Naive thymus-derived CD4-positive, alpha-beta T cell (primary cell): Measurements from ENCODE around the gene CASP6. TPM values are rescaled to one million over a fixed set of nuclear protein-coding genes. Genes with fewer than 3 reads are reported as not detected.
"Not testable (repeated sequence)": the region's sequence is repeated elsewhere in the genome, so short reads cannot be mapped to it uniquely, and the experiment has no call there.

Experiments used
- ATAC-seq: fragments of 150-1000 bp; cut with Tn5 transposase; 2 replicates; pipeline ENCODE4 v1.10.0; 2021; ENCODE audit warnings: mild to moderate bottlenecking, moderate library complexity
- CTCF ChIA-PET: fragments of 350-600 bp; sonication (Branson Sonifier 250); formaldehyde crosslinking; loops from one replicate; lab custom pipeline; 2021; ENCODE audit warnings: antibody characterized with exemption; lab: Charles Lee
- POLR2A ChIA-PET: fragments of 350-600 bp; sonication (Branson Sonifier 250); formaldehyde crosslinking; loops from one replicate; lab custom pipeline; 2021; ENCODE audit warnings: antibody characterized with exemption, inconsistent platforms; lab: Charles Lee
- DNase-seq, 9 donors: peaks; one replicate each; pipeline versions ENCODE4 v3.0.0 to v3.0.0-alpha.2; 2020 to 2022; ENCODE audit warnings: mixed read lengths in 1 of 9
- H3K27ac ChIP-seq: one replicate; pipeline ENCODE4 v1.7.0; 2013; ENCODE audit warnings: mild to moderate bottlenecking, low read depth, low read length, moderate library complexity
- H3K27me3 ChIP-seq, 2 donors: one replicate each; pipeline ENCODE4 v1.7.0; 2013; ENCODE audit warnings: low read length in 2 of 2, mild to moderate bottlenecking in 2 of 2, moderate library complexity in 2 of 2; ENCODE audit not compliant: control insufficient read depth in 2 of 2, insufficient read depth in 2 of 2
- H3K36me3 ChIP-seq, 3 experiments: 1 replicate in 2 of 3; 2 replicates in 1 of 3; pipeline ENCODE4 v1.7.0; 2013; ENCODE audit warnings: low read length in 3 of 3, mild to moderate bottlenecking in 3 of 3, moderate library complexity in 1 of 3; ENCODE audit not compliant: insufficient read depth in 3 of 3, control insufficient read depth in 2 of 3
- H3K4me1 ChIP-seq, 2 donors: one replicate each; pipeline ENCODE4 v1.7.0; 2013; ENCODE audit warnings: low read length in 2 of 2, mild to moderate bottlenecking in 2 of 2, moderate library complexity in 1 of 2; ENCODE audit not compliant: control insufficient read depth in 2 of 2, insufficient read depth in 2 of 2
- H3K4me3 ChIP-seq: 2 replicates; pipeline ENCODE4 v1.7.0; 2013; ENCODE audit warnings: mild to moderate bottlenecking, low read length
- H3K9me3 ChIP-seq, 3 experiments: 1 replicate in 2 of 3; 2 replicates in 1 of 3; pipeline ENCODE4 v1.7.0; 2013; ENCODE audit warnings: low read length in 3 of 3; ENCODE audit not compliant: control insufficient read depth in 2 of 3
- H3K27ac Mint-ChIP-seq, 9 donors: one replicate each; pipeline ENCODE4 v1.8.0; 2020 to 2022; ENCODE audit warnings: mixed read lengths in 9 of 9, mild to moderate bottlenecking in 8 of 9, moderate library complexity in 5 of 9, inconsistent platforms in 2 of 9
- H3K27me3 Mint-ChIP-seq, 5 donors: one replicate each; pipeline ENCODE4 v1.8.0; 2021 to 2022; ENCODE audit warnings: mixed read lengths in 5 of 5, mild to moderate bottlenecking in 1 of 5
- H3K36me3 Mint-ChIP-seq, 5 donors: one replicate each; pipeline ENCODE4 v1.8.0; 2020 to 2022; ENCODE audit warnings: mixed read lengths in 5 of 5, mild to moderate bottlenecking in 3 of 5, inconsistent platforms in 1 of 5
- H3K4me1 Mint-ChIP-seq, 7 donors: one replicate each; pipeline ENCODE4 v1.8.0; 2020 to 2022; ENCODE audit warnings: mixed read lengths in 7 of 7, mild to moderate bottlenecking in 3 of 7, inconsistent platforms in 1 of 7
- H3K4me3 Mint-ChIP-seq, 10 donors: one replicate each; pipeline ENCODE4 v1.8.0; 2020 to 2022; ENCODE audit warnings: mild to moderate bottlenecking in 10 of 10, mixed read lengths in 10 of 10, moderate library complexity in 6 of 10, inconsistent platforms in 2 of 10
- H3K9me3 Mint-ChIP-seq, 11 donors: one replicate each; pipeline ENCODE4 v1.8.0; 2020 to 2022; ENCODE audit warnings: mixed read lengths in 11 of 11, mild to moderate bottlenecking in 4 of 11, inconsistent platforms in 1 of 11, moderate library complexity in 1 of 11
- intact Hi-C, 2 donors: fragments of 100-400 bp; cut with micrococcal nuclease; formaldehyde crosslinking; loops; one replicate each; pipeline ENCODE4 v1.15.1; 2023
- polyA plus RNA-seq, 2 donors: library from polyadenylated mRNA; unstranded; fragments of 300-500 nt; fragmentation: Illumina TruSeq; gene quantifications; one replicate each; pipeline ENCODE4 v1.2.3, GENCODE V29; 2021
- total RNA-seq, 6 experiments: library from RNA in 5 of 6; stranded (reverse) in 5 of 6; gene quantifications; 1 replicate in 5 of 6; 2 replicates in 1 of 6; pipeline ENCODE4 v1.2.3 and lab custom pipeline; 2021 to 2026

Gene CASP6
- total and polyA plus RNA-seq, 7 experiments from 2014 or later = 9.3 to 85.8 (median 25.5) TPM

DNA sequence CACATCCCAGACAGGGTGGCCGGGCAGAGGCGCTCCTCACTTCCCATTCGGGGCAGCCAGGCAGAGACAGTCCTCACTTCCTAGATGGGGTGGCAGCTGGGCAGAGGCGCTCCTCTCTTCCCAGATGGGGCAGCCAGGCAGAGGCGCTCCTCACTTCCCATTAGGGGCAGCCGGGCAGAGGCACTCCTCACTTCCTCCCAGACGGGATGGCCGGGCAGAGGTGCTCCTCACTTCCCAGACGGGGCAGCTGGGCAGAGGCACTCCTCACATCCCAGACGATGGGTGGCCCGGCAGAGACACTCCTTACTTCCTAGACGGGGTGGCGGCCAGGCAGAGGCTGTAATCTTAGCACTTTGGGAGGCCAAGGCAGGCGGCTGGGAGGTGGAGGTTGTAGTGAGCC lies 24.3 kb downstream of the CASP6 start:
- CTCF ChIA-PET = interaction anchor here (0.7 kb wide), 2 partner anchors 10 to 23 kb away, joined by 3 read pairs; no protein-coding TSS in a partner anchor
- H3K9me3 Mint-ChIP-seq, H3K27me3 ChIP-seq, H3K27me3 Mint-ChIP-seq, H3K4me1 ChIP-seq, intact Hi-C loops, H3K27ac ChIP-seq, H3K9me3 ChIP-seq, ATAC-seq, H3K4me3 ChIP-seq, H3K4me3 Mint-ChIP-seq, DNase-seq: not testable (repeated sequence)
- Mint-ChIP-seq H3K4me1 (peaks cover 8 to 68% (median 57%) of the 10 kb centered on the region in 7 donors), H3K36me3 (peaks cover 0 to 67% (median 54%) of the 10 kb centered on the region in 5 donors), H3K27ac (peak overlapping the region in 2 of 9 donors; percentile 22 to 65)
- H3K36me3 ChIP-seq = peaks cover 0 to 28% (median 0%) of the 10 kb centered on the region in 3 experiments
- POLR2A ChIA-PET = interaction anchor here (0.8 kb wide), 1 partner anchor 63 kb away, joined by 6 read pairs; no protein-coding TSS in a partner anchor

DNA sequence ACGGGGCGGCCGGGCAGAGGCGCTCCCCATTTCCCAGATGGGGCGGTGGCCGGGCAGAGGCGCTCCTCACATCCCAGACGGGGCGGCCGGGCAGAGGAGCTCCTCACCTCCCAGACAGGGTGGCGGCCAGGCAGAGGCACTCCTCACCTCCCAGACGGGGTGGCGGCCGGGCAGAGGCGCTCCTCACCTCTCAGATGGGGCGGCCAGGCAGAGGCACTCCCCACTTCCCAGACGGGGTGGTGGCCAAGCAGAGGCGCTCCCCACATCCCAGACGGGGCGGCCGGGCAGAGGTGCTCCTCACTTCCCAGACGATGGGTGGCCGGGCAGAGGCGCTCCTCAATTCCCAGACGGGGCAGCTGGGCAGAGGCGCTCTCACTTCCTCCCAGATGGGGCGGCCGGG lies 24.8 kb downstream of the CASP6 start:
- H3K9me3 ChIP-seq, H3K9me3 Mint-ChIP-seq, H3K27ac ChIP-seq, ATAC-seq, H3K27me3 Mint-ChIP-seq, H3K27me3 ChIP-seq, H3K4me3 Mint-ChIP-seq, DNase-seq, H3K4me1 ChIP-seq, H3K4me3 ChIP-seq, intact Hi-C loops, H3K27ac Mint-ChIP-seq: not testable (repeated sequence)
- H3K36me3 ChIP-seq = peaks cover 0 to 28% (median 0%) of the 10 kb centered on the region in 3 experiments
- peaks cover 0 to 67% (median 55%) of the 10 kb centered on the region in 5 donors for H3K36me3 Mint-ChIP-seq
- CTCF ChIA-PET = interaction anchor here (0.7 kb wide), 1 partner anchor 24 kb away, joined by 3 read pairs; no protein-coding TSS in a partner anchor
- peaks cover 8 to 69% (median 58%) of the 10 kb centered on the region in 7 donors for H3K4me1 Mint-ChIP-seq
- POLR2A ChIA-PET = interaction anchor here (0.8 kb wide), 1 partner anchor 64 kb away, joined by 6 read pairs; no protein-coding TSS in a partner anchor

- ATAC-seq (peak; percentile 44), DNase-seq (no peak)
- peaks cover 6 to 63% (median 56%) of the 10 kb centered on the region in 7 donors for H3K4me1 Mint-ChIP-seq
- ChIA-PET CTCF (interaction anchor here (0.8 kb wide), 1 partner anchor 34 kb away, joined by 4 read pairs; no protein-coding TSS in a partner anchor), POLR2A (interaction anchor here (0.9 kb wide), 1 partner anchor 15 kb away, joined by 3 read pairs; no protein-coding TSS in a partner anchor)
- peak overlapping the region; percentile 1 to 85 (median 72) for H3K27ac Mint-ChIP-seq
- H3K36me3 Mint-ChIP-seq = peaks cover 0 to 58% (median 55%) of the 10 kb centered on the region in 5 donors
- H3K4me1 ChIP-seq = no peaks in the 10 kb centered on the region
- H3K4me3 Mint-ChIP-seq = peak overlapping the region in 2 of 10 donors; percentile 22 to 24
- no peaks in the 10 kb centered on the region for H3K27me3 ChIP-seq
- H3K27me3 Mint-ChIP-seq = no peaks in the 10 kb centered on the region
- peaks cover 0 to 20% (median 0%) of the 10 kb centered on the region in 3 experiments for H3K36me3 ChIP-seq
- peaks cover 0 to 11% (median 0%) of the 10 kb centered on the region in 11 donors for H3K9me3 Mint-ChIP-seq
- peak overlapping the region; percentile 10 for H3K27ac ChIP-seq
- H3K9me3 ChIP-seq = no peaks in the 10 kb centered on the region
- intact Hi-C loops = no loop called here
- H3K4me3 ChIP-seq = no peak overlapping the region
Observed at GRCh38 chr4:109676886-109677285, 26.4 kb downstream of the CASP6 start.

GRCh38 chr4:109675843-109676242 lies 27.4 kb downstream of the CASP6 start:
- no peak overlapping the region for H3K4me3 Mint-ChIP-seq
- ATAC-seq = no peak
- peak overlapping the region in 8 of 9 donors; percentile 39 to 85 (median 59) for H3K27ac Mint-ChIP-seq
- no peaks in the 10 kb centered on the region for H3K9me3 ChIP-seq
- DNase-seq = no peak
- H3K4me1 Mint-ChIP-seq = peaks cover 8 to 65% (median 57%) of the 10 kb centered on the region in 7 donors
- no peak overlapping the region for H3K27ac ChIP-seq
- CTCF ChIA-PET = interaction anchor here (0.8 kb wide), 1 partner anchor 33 kb away, joined by 4 read pairs; no protein-coding TSS in a partner anchor
- no peaks in the 10 kb centered on the region for H3K4me1 ChIP-seq
- no peaks in the 10 kb centered on the region for H3K27me3 Mint-ChIP-seq
- peaks cover 0 to 19% (median 0%) of the 10 kb centered on the region in 3 experiments for H3K36me3 ChIP-seq
- POLR2A ChIA-PET = interaction anchor here (0.7 kb wide), 1 partner anchor 256 kb away, joined by 7 read pairs; no protein-coding TSS in a partner anchor
- no peaks in the 10 kb centered on the region for H3K27me3 ChIP-seq
- H3K4me3 ChIP-seq = no peak overlapping the region
- peaks cover 0 to 21% (median 7%) of the 10 kb centered on the region in 11 donors for H3K9me3 Mint-ChIP-seq
- intact Hi-C loops = no loop called here
- peaks cover 10 to 64% (median 55%) of the 10 kb centered on the region in 5 donors for H3K36me3 Mint-ChIP-seq

DNA sequence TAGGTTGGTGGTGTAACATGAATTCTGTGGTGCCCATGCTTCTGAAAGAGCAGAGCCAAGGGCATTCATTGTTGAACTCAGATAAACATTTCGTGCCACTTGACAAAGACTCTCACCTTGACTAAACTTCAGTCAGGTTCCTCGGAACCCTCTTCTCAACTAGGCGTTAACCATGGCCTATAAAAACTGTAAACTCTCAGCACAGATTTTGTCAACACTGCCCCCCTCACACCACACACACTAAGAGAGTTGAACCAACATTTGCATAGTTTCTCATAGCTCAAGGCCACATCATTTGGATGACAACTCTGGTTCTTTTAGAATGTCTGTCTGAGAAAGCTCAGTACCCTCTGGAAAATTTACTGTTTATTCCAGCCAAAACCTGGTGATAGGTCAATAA lies 28.1 kb downstream of the CASP6 start:
- intact Hi-C loops = no loop called here
- POLR2A ChIA-PET = no interaction called here
- no peak overlapping the region for H3K4me3 ChIP-seq
- Mint-ChIP-seq H3K27ac (peak overlapping the region in 7 of 9 donors; percentile 28 to 85 (median 63)), H3K27me3 (no peaks in the 10 kb centered on the region), H3K9me3 (peaks cover 0 to 24% (median 7%) of the 10 kb centered on the region in 11 donors), H3K4me3 (no peak overlapping the region), H3K36me3 (peaks cover 10 to 63% (median 51%) of the 10 kb centered on the region in 5 donors), H3K4me1 (peaks cover 5 to 62% (median 52%) of the 10 kb centered on the region in 7 donors)
- ATAC-seq (no peak), DNase-seq (no peak)
- CTCF ChIA-PET = no interaction called here
- no peak overlapping the region for H3K27ac ChIP-seq
- no peaks in the 10 kb centered on the region for H3K27me3 ChIP-seq
- H3K4me1 ChIP-seq = no peaks in the 10 kb centered on the region
- no peaks in the 10 kb centered on the region for H3K9me3 ChIP-seq
- peaks cover 0 to 18% (median 0%) of the 10 kb centered on the region in 3 experiments for H3K36me3 ChIP-seq

GRCh38 chr4:109673303-109673702 lies 29.9 kb downstream of the CASP6 start:
- H3K27ac ChIP-seq = no peak overlapping the region
- ATAC-seq = no peak
- H3K4me3 ChIP-seq = no peak overlapping the region
- H3K4me1 ChIP-seq = peaks cover 0 to 9% of the 10 kb centered on the region in 2 donors
- intact Hi-C loops = no loop called here
- Mint-ChIP-seq H3K9me3 (peaks cover 0 to 24% (median 7%) of the 10 kb centered on the region in 11 donors), H3K36me3 (peaks cover 10 to 66% (median 45%) of the 10 kb centered on the region in 5 donors), H3K27me3 (no peaks in the 10 kb centered on the region), H3K27ac (peak overlapping the region in 2 of 9 donors; percentile 61 to 81), H3K4me3 (no peak overlapping the region), H3K4me1 (peaks cover 11 to 78% (median 68%) of the 10 kb centered on the region in 7 donors)
- no peaks in the 10 kb centered on the region for H3K27me3 ChIP-seq
- DNase-seq = no peak
- CTCF ChIA-PET = no interaction called here
- peaks cover 0 to 12% (median 0%) of the 10 kb centered on the region in 3 experiments for H3K36me3 ChIP-seq
- no peaks in the 10 kb centered on the region for H3K9me3 ChIP-seq
- POLR2A ChIA-PET = interaction anchor here (0.6 kb wide), 1 partner anchor 61 kb away, joined by 3 read pairs; no protein-coding TSS in a partner anchor
